Omental fat pad (tissue), 4 donors: Measurements from ENCODE around the gene RGS11. TPM values are rescaled to one million over a fixed set of nuclear protein-coding genes. Genes with fewer than 3 reads are reported as not detected.

Experiments
- ATAC-seq: fragments of 150-250 bp; one replicate; pipeline ENCODE4 v1.9.1; 2016; ENCODE audit warnings: mild to moderate bottlenecking, moderate library complexity; ENCODE audit not compliant: low FRiP score
- DNase-seq: peaks from one replicate; pipeline ENCODE4 v3.0.0-alpha.2; 2019; ENCODE audit warnings: low spot score
- CTCF ChIP-seq, 3 donors: fragments of 450-650 bp; IDR thresholded peaks; one replicate each; pipeline ENCODE4 v1.5.1; 2016 to 2017; ENCODE audit warnings: antibody characterized with exemption in 3 of 3, mild to moderate bottlenecking in 3 of 3, moderate library complexity in 2 of 3
- total RNA-seq, 4 donors: library from RNA; depleted of rRNA; stranded (reverse); fragments of >200 nt; gene quantifications; one replicate each; pipeline ENCODE4 v1.1.0, GENCODE V29; 2016

Gene RGS11
- total RNA-seq, 4 donors from 2014 or later = 5.0 to 23.5 (median 13.8) TPM

- ATAC-seq = no peak
- TF ChIP-seq CTCF (IDR thresholded peaks at IDR 0.05) = no peak
- DNase-seq = no peak
Observed at GRCh38 chr16:255183-255582, 20.6 kb downstream of the RGS11 start.

- no peak for DNase-seq
- ATAC-seq = no peak
- TF ChIP-seq CTCF (IDR thresholded peaks at IDR 0.05) = no peak
Observed at GRCh38 chr16:254461-254860, 21.3 kb downstream of the RGS11 start.

GRCh38 chr16:253833-254232 lies 21.9 kb downstream of the RGS11 start:
- TF ChIP-seq CTCF (IDR thresholded peaks at IDR 0.05) = no peak
- DNase-seq (no peak), ATAC-seq (no peak)

GRCh38 chr16:252366-253337 lies 23.1 kb downstream of the RGS11 start:
- no peak for ATAC-seq
- no peak for TF ChIP-seq CTCF (IDR thresholded peaks at IDR 0.05)
- no peak for DNase-seq

- no peak for DNase-seq
- TF ChIP-seq CTCF (IDR thresholded peaks at IDR 0.05) = no peak
- ATAC-seq = no peak
Observed at GRCh38 chr16:249431-249830, 26.3 kb downstream of the RGS11 start.

GRCh38 chr16:247027-247426 lies 28.7 kb downstream of the RGS11 start:
- DNase-seq (no peak), ATAC-seq (no peak)
- TF ChIP-seq CTCF (IDR thresholded peaks at IDR 0.05) = no peak

- no peak for ATAC-seq
- TF ChIP-seq CTCF (IDR thresholded peaks at IDR 0.05) = no peak
- DNase-seq = no peak
Observed at GRCh38 chr16:245105-245504, 30.6 kb downstream of the RGS11 start.
